IPS-18c (cell line): ENCODE results near the gene TDRD12.
A peak's percentile ranks its signal among the peaks of the same experiment; 100 is the strongest.
"Not testable (repeated sequence)": the region's sequence is repeated elsewhere in the genome, so short reads cannot be mapped to it uniquely, and the experiment has no call there.

Source experiments
- H3K4me3 ChIP-seq: 2 replicates; pipeline ENCODE4 v1.7.0; 2013; ENCODE audit warnings: low read depth, mild to moderate bottlenecking, low read length, moderate library complexity; ENCODE audit not compliant: insufficient read depth
- H3K9me3 ChIP-seq: one replicate; pipeline ENCODE4 v1.6.1; 2013; ENCODE audit warnings: mild to moderate bottlenecking, low read length, moderate library complexity; ENCODE audit not compliant: control insufficient read depth, insufficient read depth

The TDRD12 gene

GRCh38 chr19:32817569-32818476, 98.3 kb downstream of the TDRD12 start:
- Histone ChIP-seq H3K9me3 (no peaks in the 10 kb centered on the region), H3K4me3 (no peak overlapping the region)

- Histone ChIP-seq H3K4me3 (no peak overlapping the region), H3K9me3 (no peaks in the 10 kb centered on the region)
Measured at GRCh38 chr19:32818536-32818935, 99.0 kb downstream of the TDRD12 start.

- Histone ChIP-seq H3K4me3 (no peak overlapping the region), H3K9me3 (no peaks in the 10 kb centered on the region)
Measured at GRCh38 chr19:32819419-32820400, 100.1 kb downstream of the TDRD12 start.

- Histone ChIP-seq H3K9me3 (no peaks in the 10 kb centered on the region), H3K4me3 (no peak overlapping the region)
Measured at GRCh38 chr19:32822916-32823746, 103.6 kb downstream of the TDRD12 start.

- H3K4me3 ChIP-seq = no peak overlapping the region
- H3K9me3 ChIP-seq = no peaks in the 10 kb centered on the region
Measured at GRCh38 chr19:32823747-32824102, 104.2 kb downstream of the TDRD12 start.

DNA sequence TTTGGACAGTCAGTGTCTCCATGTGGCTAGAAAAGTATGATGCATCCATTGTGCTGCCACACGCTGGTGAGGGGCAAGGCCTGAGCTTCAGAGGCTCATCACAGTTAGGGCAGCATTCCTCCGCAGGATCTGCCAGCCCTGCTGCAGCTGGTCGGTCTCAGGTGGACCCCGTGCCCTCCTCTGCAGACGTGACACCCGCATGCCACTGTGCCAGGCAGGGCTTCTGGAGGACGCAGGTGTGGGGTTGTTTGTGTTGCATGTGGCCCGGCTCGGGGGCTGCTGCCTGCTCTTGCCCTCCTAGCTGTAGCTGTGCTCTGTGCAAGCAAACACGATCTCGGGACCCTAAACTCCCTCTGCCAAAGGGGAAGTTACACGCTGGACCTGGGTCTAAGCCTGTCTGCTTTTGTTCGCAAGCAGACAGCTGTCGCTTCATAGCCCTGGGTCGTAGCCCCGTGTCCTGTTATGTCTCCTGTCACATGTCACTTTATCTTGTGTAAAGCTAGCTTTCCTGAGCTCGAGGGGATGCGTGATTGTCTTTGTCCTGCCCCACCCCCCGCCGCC, 104.7 kb downstream of the TDRD12 start:
- Histone ChIP-seq H3K9me3 (no peaks in the 10 kb centered on the region), H3K4me3 (no peak overlapping the region)

- no peaks in the 10 kb centered on the region for H3K9me3 ChIP-seq
- peak overlapping the region; percentile 12; the same call in 1 of the 2 replicates for H3K4me3 ChIP-seq
Measured at GRCh38 chr19:32824916-32825608, 105.5 kb downstream of the TDRD12 start.

DNA sequence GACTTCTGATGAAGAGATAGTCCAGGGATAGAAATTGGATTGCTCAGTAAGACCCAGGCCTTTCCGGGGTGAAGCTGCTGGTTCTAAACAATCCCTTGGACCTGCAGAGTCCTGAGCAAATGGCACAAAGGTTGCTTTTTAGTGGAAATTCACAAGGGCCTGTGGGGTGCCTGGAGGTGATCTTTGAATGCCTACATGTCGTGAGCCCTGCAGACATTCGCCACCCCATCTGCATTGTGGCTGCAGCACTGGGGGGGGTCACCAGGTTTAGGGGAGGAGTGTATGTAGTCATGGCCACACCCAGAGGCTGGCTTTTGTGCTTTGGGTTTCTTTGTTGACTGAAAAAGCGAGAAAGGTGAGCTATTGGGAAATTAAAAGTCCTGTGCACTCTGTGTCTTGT, 108.6 kb downstream of the TDRD12 start:
- no peaks in the 10 kb centered on the region for H3K9me3 ChIP-seq
- no peak overlapping the region for H3K4me3 ChIP-seq

DNA sequence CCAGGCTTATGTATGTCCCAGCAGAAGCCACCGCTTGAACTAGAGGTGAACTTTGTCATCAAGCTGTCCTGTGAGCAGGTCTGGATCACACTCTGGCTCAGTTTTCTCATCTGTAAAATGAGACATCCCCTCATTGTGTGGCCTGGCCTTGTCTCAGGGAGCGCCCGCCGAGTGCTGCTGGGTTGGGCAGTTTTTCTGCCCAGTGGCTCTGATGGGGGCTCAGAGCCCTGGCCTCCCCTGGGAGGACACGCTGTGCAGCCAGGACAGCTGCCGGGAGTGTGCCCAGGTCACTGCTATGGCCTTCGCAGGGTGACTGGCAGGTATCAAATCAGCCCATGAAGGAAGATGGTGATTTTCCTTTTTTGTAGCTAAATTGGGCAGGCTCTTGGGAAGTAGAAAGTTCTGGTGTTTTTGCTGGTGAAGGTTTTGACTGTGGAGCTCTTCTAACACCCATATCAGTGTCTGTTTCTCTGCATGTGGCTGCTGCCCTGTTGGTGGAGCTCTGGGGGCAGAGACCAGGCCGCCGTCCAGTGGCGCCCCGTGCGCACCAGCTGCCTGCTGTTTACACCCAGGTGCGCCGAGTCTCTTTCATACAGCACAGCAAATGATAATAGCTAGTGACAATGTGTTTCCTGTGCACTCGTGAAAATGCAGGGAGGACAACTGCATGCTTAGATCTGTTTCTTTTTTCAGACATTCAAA, 109.2 kb downstream of the TDRD12 start:
- H3K4me3 ChIP-seq = no peak overlapping the region
- H3K9me3 ChIP-seq = no peaks in the 10 kb centered on the region

- Histone ChIP-seq H3K4me3 (no peak overlapping the region), H3K9me3 (no peaks in the 10 kb centered on the region)
Measured at GRCh38 chr19:32829345-32829896, 109.9 kb downstream of the TDRD12 start.

- Histone ChIP-seq H3K9me3 (no peaks in the 10 kb centered on the region), H3K4me3 (no peak overlapping the region)
Measured at GRCh38 chr19:32830231-32831014, 110.9 kb downstream of the TDRD12 start.

DNA sequence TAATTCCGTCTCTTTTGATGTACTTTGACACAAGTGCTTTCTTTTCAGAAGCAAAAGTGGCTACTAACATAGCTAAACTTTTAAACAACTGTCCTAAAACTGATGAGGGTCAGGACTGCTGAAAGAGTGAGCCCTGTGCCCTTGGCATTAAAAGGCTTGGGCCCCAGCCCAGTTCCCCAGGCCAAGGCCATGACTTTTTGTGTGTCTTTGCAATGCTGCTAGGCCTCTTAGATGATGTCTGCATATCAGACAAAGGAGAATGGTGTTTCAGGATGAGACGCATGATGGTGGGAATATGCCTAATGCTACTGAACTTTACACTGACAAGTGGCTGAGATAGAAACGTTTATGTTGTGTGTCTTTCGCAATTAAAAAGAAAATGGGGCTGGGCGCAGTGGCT, 112.0 kb downstream of the TDRD12 start:
- Histone ChIP-seq H3K4me3 (no peak overlapping the region), H3K9me3 (no peaks in the 10 kb centered on the region)

DNA sequence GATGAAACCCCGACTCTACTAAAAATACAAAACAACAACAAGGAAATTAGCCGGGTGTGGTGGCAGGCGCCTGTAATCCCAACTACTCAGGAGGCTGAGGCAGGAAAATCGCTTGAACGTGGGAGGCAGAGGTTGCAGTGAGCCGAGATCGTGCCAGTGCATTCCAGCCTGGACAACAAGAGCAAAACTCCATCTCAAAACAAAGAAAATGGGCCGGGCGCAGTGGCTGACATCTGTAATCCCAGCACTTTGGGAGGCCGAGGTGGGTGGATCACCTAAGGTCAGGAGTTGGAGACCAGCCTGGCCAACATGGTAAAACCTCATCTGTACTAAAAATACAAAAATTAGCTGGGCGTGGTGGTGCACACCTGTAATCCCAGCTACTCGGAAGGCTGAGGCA, 112.5 kb downstream of the TDRD12 start:
- H3K4me3 ChIP-seq, H3K9me3 ChIP-seq: not testable (repeated sequence)

- not testable (repeated sequence) for H3K4me3 ChIP-seq, H3K9me3 ChIP-seq
Measured at GRCh38 chr19:32832825-32833224, 113.3 kb downstream of the TDRD12 start.

DNA sequence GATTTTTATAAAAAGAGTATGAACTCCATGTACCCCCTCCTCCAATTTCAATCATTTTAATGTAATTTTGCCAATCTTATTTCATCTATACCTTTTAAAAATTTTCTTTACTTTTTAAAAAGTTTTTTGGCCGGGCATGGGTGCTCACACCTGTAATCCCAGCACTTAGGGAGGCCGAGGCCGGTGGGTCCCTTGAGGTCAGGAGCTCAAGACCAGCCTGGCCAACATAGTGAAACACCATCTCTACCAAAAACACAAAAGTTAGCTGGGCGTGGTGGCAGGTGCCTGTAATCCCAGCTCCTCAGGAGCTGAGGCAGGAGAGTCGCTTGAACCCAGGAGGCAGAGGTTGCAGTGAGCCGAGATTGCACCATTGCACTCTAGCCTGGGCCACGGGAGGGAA, 113.8 kb downstream of the TDRD12 start:
- not testable (repeated sequence) for H3K9me3 ChIP-seq, H3K4me3 ChIP-seq
